C1 segment of cervical spinal cord (tissue), 14 donors: ENCODE results near the gene CCRL2.
A peak's percentile ranks its signal among the peaks of the same experiment; 100 is the strongest.
"Not testable (repeated sequence)": the region's sequence is repeated elsewhere in the genome, so short reads cannot be mapped to it uniquely, and the experiment has no call there.

Experiments
- DNase-seq, 14 donors: peaks; one replicate each; lab custom pipeline; 2025; lab: John Stamatoyannopoulos, UW

CCRL2 gene

GRCh38 chr3:46427916-46428833, 21.1 kb downstream of the CCRL2 start:
- DNase-seq = no peak

- no peak for DNase-seq
Observed at GRCh38 chr3:46429250-46429649, 22.2 kb downstream of the CCRL2 start.

GRCh38 chr3:46429671-46430070, 22.6 kb downstream of the CCRL2 start:
- DNase-seq = no peak

- DNase-seq = not testable (repeated sequence)
Observed at GRCh38 chr3:46430879-46431278, 23.8 kb downstream of the CCRL2 start.

- DNase-seq = not testable (repeated sequence)
Observed at GRCh38 chr3:46431905-46432304, 24.8 kb downstream of the CCRL2 start.

- DNase-seq = not testable (repeated sequence)
Observed at GRCh38 chr3:46433118-46433517, 26.1 kb downstream of the CCRL2 start.

GRCh38 chr3:46433841-46434240, 26.8 kb downstream of the CCRL2 start:
- DNase-seq = no peak

- no peak for DNase-seq
Observed at GRCh38 chr3:46435081-46435726, 28.1 kb downstream of the CCRL2 start.

GRCh38 chr3:46438831-46439230, 31.8 kb downstream of the CCRL2 start:
- peak in 4 of 14 donors; percentile 12 to 44 (median 18) for DNase-seq

GRCh38 chr3:46440531-46441294, 33.7 kb downstream of the CCRL2 start:
- no peak for DNase-seq

GRCh38 chr3:46442576-46443530, 35.8 kb downstream of the CCRL2 start:
- DNase-seq = no peak

GRCh38 chr3:46447228-46447985, 40.3 kb downstream of the CCRL2 start:
- no peak for DNase-seq

GRCh38 chr3:46448721-46449120, 41.7 kb downstream of the CCRL2 start:
- no peak for DNase-seq

- no peak for DNase-seq
Observed at GRCh38 chr3:46449755-46450552, 42.9 kb downstream of the CCRL2 start.

GRCh38 chr3:46453526-46454208, 46.6 kb downstream of the CCRL2 start:
- DNase-seq = no peak

GRCh38 chr3:46454209-46454595, 47.1 kb downstream of the CCRL2 start:
- no peak for DNase-seq

GRCh38 chr3:46454606-46455005, 47.5 kb downstream of the CCRL2 start:
- no peak for DNase-seq

- DNase-seq = no peak
Observed at GRCh38 chr3:46455231-46456115, 48.4 kb downstream of the CCRL2 start.
